ENCODE results near the gene KHNYN.
A peak's percentile ranks its signal among the peaks of the same experiment; 100 is the strongest.

The KHNYN gene

DNA sequence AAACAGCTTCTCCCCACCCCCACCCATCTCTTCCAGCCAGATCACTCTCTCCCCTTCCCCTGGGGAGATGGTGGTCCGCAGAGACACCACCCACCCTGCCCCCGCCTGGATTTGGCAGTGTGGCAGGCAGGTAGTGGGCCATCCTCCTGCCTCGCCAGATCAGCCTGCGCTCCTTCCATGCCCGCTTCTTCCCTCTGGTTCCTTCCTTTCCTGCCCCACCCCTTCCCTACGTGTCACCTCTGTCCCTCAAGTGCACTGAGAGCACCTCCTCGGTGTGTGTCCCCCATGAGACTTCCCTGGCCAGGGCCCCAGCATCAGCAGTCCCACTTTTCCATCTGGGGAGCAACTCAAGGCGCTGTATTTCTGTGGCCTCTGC lies 30.3 kb upstream of the KHNYN start:
- H3K4me2 ChIP-seq (ENCODE audit: low read depth, low read length, poor library complexity, severe bottlenecking) = peak overlapping the region; percentile 90
- no peak for TF ChIP-seq EZH2phosphoT487 (IDR thresholded peaks at IDR 0.05; ENCODE audit: borderline replicate concordance)
- TF ChIP-seq, protein P1, sequence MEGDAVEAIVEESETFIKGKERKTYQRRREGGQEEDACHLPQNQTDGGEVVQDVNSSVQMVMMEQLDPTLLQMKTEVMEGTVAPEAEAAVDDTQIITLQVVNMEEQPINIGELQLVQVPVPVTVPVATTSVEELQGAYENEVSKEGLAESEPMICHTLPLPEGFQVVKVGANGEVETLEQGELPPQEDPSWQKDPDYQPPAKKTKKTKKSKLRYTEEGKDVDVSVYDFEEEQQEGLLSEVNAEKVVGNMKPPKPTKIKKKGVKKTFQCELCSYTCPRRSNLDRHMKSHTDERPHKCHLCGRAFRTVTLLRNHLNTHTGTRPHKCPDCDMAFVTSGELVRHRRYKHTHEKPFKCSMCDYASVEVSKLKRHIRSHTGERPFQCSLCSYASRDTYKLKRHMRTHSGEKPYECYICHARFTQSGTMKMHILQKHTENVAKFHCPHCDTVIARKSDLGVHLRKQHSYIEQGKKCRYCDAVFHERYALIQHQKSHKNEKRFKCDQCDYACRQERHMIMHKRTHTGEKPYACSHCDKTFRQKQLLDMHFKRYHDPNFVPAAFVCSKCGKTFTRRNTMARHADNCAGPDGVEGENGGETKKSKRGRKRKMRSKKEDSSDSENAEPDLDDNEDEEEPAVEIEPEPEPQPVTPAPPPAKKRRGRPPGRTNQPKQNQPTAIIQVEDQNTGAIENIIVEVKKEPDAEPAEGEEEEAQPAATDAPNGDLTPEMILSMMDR (conservative IDR thresholded peaks at IDR 0.05; ENCODE audit: low read length) = no peak
- peak overlapping the region; percentile 88 for H3K9ac ChIP-seq (ENCODE audit: low read depth, low read length, poor library complexity, severe bottlenecking)
- no peaks in the 10 kb centered on the region for H3K9me3 ChIP-seq (ENCODE audit: insufficient read depth, low read depth, low read length)
- H3K9me2 ChIP-seq (replicated peaks; ENCODE audit: low read depth, low read length) = no peaks in the 10 kb centered on the region
- peaks cover 53% of the 10 kb centered on the region for H3K79me2 ChIP-seq (ENCODE audit: insufficient read depth, low read length)
- no peaks in the 10 kb centered on the region for H3K27me3 ChIP-seq (ENCODE audit: insufficient read depth, low read length, poor library complexity, severe bottlenecking)
- H4K20me1 ChIP-seq (ENCODE audit: insufficient read depth, low read length, poor library complexity, severe bottlenecking) = no peaks in the 10 kb centered on the region
- peaks cover 89% of the 10 kb centered on the region for H3K4me1 ChIP-seq (ENCODE audit: insufficient read depth, low read length, poor library complexity, severe bottlenecking)
- peak overlapping the region; percentile 78 for H3K4me3 ChIP-seq (ENCODE audit: low read length, poor library complexity, severe bottlenecking)
- H2AFZ ChIP-seq (ENCODE audit: low read length) = peak overlapping the region; percentile 57
- peaks cover 12% of the 10 kb centered on the region; the same call in 1 of the 2 replicates for H3F3A ChIP-seq (ENCODE audit: low read depth)
- H3K36me3 ChIP-seq (ENCODE audit: insufficient read depth, low read length) = no peaks in the 10 kb centered on the region

DNA sequence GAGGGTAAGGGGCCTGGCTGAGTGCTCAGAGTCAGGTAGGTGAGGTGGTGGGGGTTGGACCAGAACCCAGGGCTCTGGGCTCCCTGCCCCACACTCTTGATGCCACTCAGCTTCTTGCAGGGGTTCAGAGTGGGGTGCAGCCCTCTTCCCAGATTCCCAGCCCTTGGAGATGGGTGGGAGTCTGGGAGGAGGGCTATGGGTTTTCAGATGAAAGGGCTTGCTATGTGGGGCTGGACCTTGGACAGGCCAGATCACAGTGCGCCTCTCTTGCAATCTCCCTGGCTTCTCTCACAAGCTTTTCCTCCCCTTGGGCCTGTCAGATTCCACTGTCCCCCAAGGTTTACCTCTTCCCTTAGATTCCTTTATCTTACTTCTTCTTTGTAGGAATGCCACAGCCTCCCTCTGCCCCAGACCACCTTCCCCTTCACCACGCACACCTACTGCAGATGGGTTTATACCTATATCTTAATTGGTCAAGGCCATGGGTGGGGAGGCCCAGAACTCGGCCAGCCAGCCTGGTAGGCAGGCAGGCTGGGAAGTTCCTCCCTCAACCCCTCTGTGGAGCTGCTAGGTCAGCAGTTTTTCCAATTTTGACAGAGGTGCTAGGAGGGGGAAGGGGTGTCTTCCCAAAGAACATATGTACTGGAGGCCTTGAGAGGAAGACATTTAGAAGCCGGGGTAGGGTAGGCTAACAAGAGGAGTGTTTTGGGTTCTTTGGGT lies 29.6 kb upstream of the KHNYN start:
- Histone ChIP-seq H3K9ac (ENCODE audit: low read depth, low read length, poor library complexity, severe bottlenecking) (peak overlapping the region; percentile 88), H2AFZ (ENCODE audit: low read length) (no peak overlapping the region)

DNA sequence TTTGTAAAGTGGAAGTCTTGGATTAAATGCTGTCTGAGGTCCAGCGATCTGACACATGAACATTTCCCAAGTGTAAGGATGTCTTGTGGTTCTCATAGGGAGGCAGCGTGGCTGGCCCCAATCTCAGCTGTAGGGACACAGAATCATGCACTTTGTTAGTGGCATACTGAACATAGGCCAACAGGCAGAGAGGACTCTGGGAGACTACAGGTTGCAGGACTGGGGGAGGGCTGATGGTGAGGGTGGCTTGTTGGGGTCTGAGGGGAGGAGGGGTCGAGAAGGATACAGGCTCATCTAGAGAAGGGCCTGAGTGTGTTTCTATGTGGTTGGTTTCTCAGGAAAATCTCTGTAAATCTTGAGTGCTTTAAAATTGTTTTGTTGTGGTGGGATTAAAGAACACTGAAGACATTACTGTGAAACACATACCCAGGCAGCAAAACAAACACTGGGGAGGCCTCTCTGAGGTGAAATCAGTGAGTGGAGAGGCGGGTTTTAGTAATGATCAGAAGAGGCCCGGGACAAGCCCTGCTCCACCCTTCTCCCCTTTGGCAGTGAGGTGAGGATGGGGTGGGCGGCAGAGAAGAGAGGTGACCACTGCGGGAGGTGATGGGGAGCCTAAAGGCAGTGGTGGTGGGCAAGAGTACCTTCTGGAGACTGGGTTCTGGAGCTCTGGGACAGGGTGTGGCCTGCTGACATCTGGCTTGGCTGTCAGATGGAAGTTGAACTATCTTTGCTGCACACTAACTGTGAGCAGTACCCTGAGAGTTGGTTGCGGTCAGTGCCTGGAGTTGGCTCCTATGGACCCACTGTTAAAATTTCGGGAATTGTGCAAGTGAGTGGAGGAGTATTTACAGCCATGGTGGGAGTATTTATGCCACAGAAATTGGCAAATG lies 27.7 kb upstream of the KHNYN start:
- no peaks in the 10 kb centered on the region for H3K9me3 ChIP-seq (ENCODE audit: insufficient read depth, low read depth, low read length)
- H3F3A ChIP-seq (ENCODE audit: low read depth) = no peaks in the 10 kb centered on the region
- no peaks in the 10 kb centered on the region for H3K9me2 ChIP-seq (replicated peaks; ENCODE audit: low read depth, low read length)
- H3K4me1 ChIP-seq (ENCODE audit: insufficient read depth, low read length, poor library complexity, severe bottlenecking) = peaks cover 75% of the 10 kb centered on the region
- no peaks in the 10 kb centered on the region for H3K27me3 ChIP-seq (ENCODE audit: insufficient read depth, low read length, poor library complexity, severe bottlenecking)
- no peaks in the 10 kb centered on the region for H3K36me3 ChIP-seq (ENCODE audit: insufficient read depth, low read length)
- H3K4me2 ChIP-seq (ENCODE audit: low read depth, low read length, poor library complexity, severe bottlenecking) = peak overlapping the region; percentile 90
- H4K20me1 ChIP-seq (ENCODE audit: insufficient read depth, low read length, poor library complexity, severe bottlenecking) = no peaks in the 10 kb centered on the region
- H3K9ac ChIP-seq (ENCODE audit: low read depth, low read length, poor library complexity, severe bottlenecking) = peak overlapping the region; percentile 57
- peak overlapping the region; percentile 78 for H3K4me3 ChIP-seq (ENCODE audit: low read length, poor library complexity, severe bottlenecking)
- TF ChIP-seq, protein P1 (conservative IDR thresholded peaks at IDR 0.05; ENCODE audit: low read length) = no peak
- no peak for TF ChIP-seq EZH2phosphoT487 (IDR thresholded peaks at IDR 0.05; ENCODE audit: borderline replicate concordance)
- H3K79me2 ChIP-seq (ENCODE audit: insufficient read depth, low read length) = peaks cover 63% of the 10 kb centered on the region
- H2AFZ ChIP-seq (ENCODE audit: low read length) = no peak overlapping the region

More for the DNA sequence above, 29.6 kb upstream of the KHNYN start:
- H3K36me3 ChIP-seq (ENCODE audit: insufficient read depth, low read length) = no peaks in the 10 kb centered on the region
- H4K20me1 ChIP-seq (ENCODE audit: insufficient read depth, low read length, poor library complexity, severe bottlenecking) = no peaks in the 10 kb centered on the region
- peaks cover 59% of the 10 kb centered on the region for H3K79me2 ChIP-seq (ENCODE audit: insufficient read depth, low read length)
- H3K9me3 ChIP-seq (ENCODE audit: insufficient read depth, low read depth, low read length) = no peaks in the 10 kb centered on the region
- peak overlapping the region; percentile 78 for H3K4me3 ChIP-seq (ENCODE audit: low read length, poor library complexity, severe bottlenecking)
- H3F3A ChIP-seq (ENCODE audit: low read depth) = peaks cover 9% of the 10 kb centered on the region; the same call in 1 of the 2 replicates
- peaks cover 89% of the 10 kb centered on the region for H3K4me1 ChIP-seq (ENCODE audit: insufficient read depth, low read length, poor library complexity, severe bottlenecking)
- H3K27me3 ChIP-seq (ENCODE audit: insufficient read depth, low read length, poor library complexity, severe bottlenecking) = no peaks in the 10 kb centered on the region
- TF ChIP-seq, protein P1 (conservative IDR thresholded peaks at IDR 0.05; ENCODE audit: low read length) = no peak
- TF ChIP-seq EZH2phosphoT487 (IDR thresholded peaks at IDR 0.05; ENCODE audit: borderline replicate concordance) = no peak
- no peaks in the 10 kb centered on the region for H3K9me2 ChIP-seq (replicated peaks; ENCODE audit: low read depth, low read length)
- H3K4me2 ChIP-seq (ENCODE audit: low read depth, low read length, poor library complexity, severe bottlenecking) = peak overlapping the region; percentile 90
